HepG2 (cell line): ENCODE data around the gene ARPC3. TPM values are rescaled to one million over a fixed set of nuclear protein-coding genes. Genes with fewer than 3 reads are reported as not detected.

Experiments
- AHR ChIP-seq: IDR thresholded peaks from 2 replicates; pipeline ENCODE4 v1.6.1; 2018; ENCODE audit warnings: missing genetic modification reagents, missing compliant biosample characterization
- CHCHD3 ChIP-seq: sonication (generic); formaldehyde crosslinking; IDR thresholded peaks from 2 replicates; pipeline ENCODE4 v1.8.0; 2022; ENCODE audit warnings: mild to moderate bottlenecking, missing genetic modification reagents, moderate library complexity
- EEA1 ChIP-seq: sonication (generic); formaldehyde crosslinking; IDR thresholded peaks from 2 replicates; pipeline ENCODE4 v1.5.1; 2020; ENCODE audit warnings: mild to moderate bottlenecking, missing genetic modification reagents, borderline replicate concordance
- FOXA3 ChIP-seq: IDR thresholded peaks from 2 replicates; pipeline ENCODE4 v1.6.1; 2016; ENCODE audit warnings: missing genetic modification reagents, missing compliant biosample characterization
- GLI4 ChIP-seq: sonication (generic); formaldehyde crosslinking; IDR thresholded peaks from 2 replicates; pipeline ENCODE4 v1.5.1; 2020; ENCODE audit warnings: missing genetic modification reagents, mild to moderate bottlenecking, moderate library complexity, borderline replicate concordance
- JUN ChIP-seq: sonication (generic); formaldehyde crosslinking; IDR thresholded peaks from 2 replicates; pipeline ENCODE4 v1.4.0; 2020; ENCODE audit warnings: mild to moderate bottlenecking, missing genetic modification reagents
- MTF2 ChIP-seq: sonication (generic); formaldehyde crosslinking; IDR thresholded peaks from 2 replicates; pipeline ENCODE4 v1.5.0; 2020; ENCODE audit warnings: missing genetic modification reagents, borderline replicate concordance
- SIX1 ChIP-seq: sonication (generic); formaldehyde crosslinking; IDR thresholded peaks from 2 replicates; pipeline ENCODE4 v1.4.0; 2020; ENCODE audit warnings: missing genetic modification reagents, borderline replicate concordance
- TP53 ChIP-seq: sonication (generic); formaldehyde crosslinking; conservative IDR thresholded peaks from 2 replicates; pipeline ENCODE4 v1.4.0; 2020; ENCODE audit warnings: missing genetic modification reagents
- U2AF2 ChIP-seq: fragments of 200-400 bp; formaldehyde crosslinking; IDR thresholded peaks from 2 replicates; pipeline ENCODE4 v1.6.1; 2017; ENCODE audit warnings: low read depth, mild to moderate bottlenecking, low read length
- ZBTB7B ChIP-seq: sonication (generic); formaldehyde crosslinking; IDR thresholded peaks from 2 replicates; pipeline ENCODE4 v1.4.0; 2020; ENCODE audit warnings: missing genetic modification reagents
- ZNF10 ChIP-seq: sonication (generic); formaldehyde crosslinking; IDR thresholded peaks from 2 replicates; pipeline ENCODE4 v1.4.0; 2020; ENCODE audit warnings: mild to moderate bottlenecking, low read depth, missing genetic modification reagents, borderline replicate concordance
- ZNF672 ChIP-seq: sonication (generic); formaldehyde crosslinking; IDR thresholded peaks from 2 replicates; pipeline ENCODE4 v1.8.1; 2022; ENCODE audit warnings: missing genetic modification reagents
- ZNF678 ChIP-seq: sonication (generic); formaldehyde crosslinking; IDR thresholded peaks from 2 replicates; pipeline ENCODE4 v1.4.0; 2020; ENCODE audit warnings: mild to moderate bottlenecking, missing genetic modification reagents
- ZNF703 ChIP-seq: sonication (generic); formaldehyde crosslinking; IDR thresholded peaks from 2 replicates; pipeline ENCODE4 v1.5.1; 2020; ENCODE audit warnings: missing genetic modification reagents, mild to moderate bottlenecking, moderate library complexity, borderline replicate concordance
- ZNF766 ChIP-seq: sonication (generic); formaldehyde crosslinking; IDR thresholded peaks from 2 replicates; pipeline ENCODE4 v1.5.0; 2020; ENCODE audit warnings: missing genetic modification reagents, borderline replicate concordance
- ZNF883 ChIP-seq: sonication (generic); formaldehyde crosslinking; IDR thresholded peaks from 2 replicates; pipeline ENCODE4 v1.5.1; 2020; ENCODE audit warnings: mild to moderate bottlenecking, missing genetic modification reagents; ENCODE audit errors: not compliant biosample characterization
- polyA plus RNA-seq, 8 experiments: library from polyadenylated mRNA; depleted of rRNA in 3 of 8; stranded (reverse) in 7 of 8; unstranded in 1 of 8; fragments of >200 nt; fragmentation: Illumina TruSeq in 4 of 8; extraction: Trizol in 4 of 8; gene quantifications; 2 replicates each; pipeline versions ENCODE4 v1.2.1 to v1.2.3, GENCODE V29; 2011 to 2016; ENCODE audit warnings: low read depth in 4 of 8, missing spikeins in 1 of 8, mixed read lengths in 1 of 8; ENCODE audit not compliant: insufficient read depth in 1 of 8
- total RNA-seq, 5 experiments: library from RNA; depleted of rRNA; stranded (reverse); fragments of >200 nt; fragmentation: Illumina TruSeq; extraction: Trizol; gene quantifications; 2 replicates each; pipeline ENCODE4 v1.2.3, GENCODE V29; 2016; ENCODE audit warnings: low read depth in 1 of 5
- TF ChIP-seq, protein P1 (sequence below): sonication (generic); formaldehyde crosslinking; IDR thresholded peaks from 2 replicates; pipeline ENCODE4 v1.5.1; 2020; ENCODE audit warnings: missing genetic modification reagents, mild to moderate bottlenecking, borderline replicate concordance
- TF ChIP-seq, protein P2 (sequence below): IDR thresholded peaks from 2 replicates; pipeline ENCODE4 v1.6.1; 2012; ENCODE audit warnings: low read depth, low read length, improper control_type of control experiment
- TF ChIP-seq, protein P3 (sequence below): sonication (generic); formaldehyde crosslinking; IDR thresholded peaks from 2 replicates; pipeline ENCODE4 v1.5.0; 2020; ENCODE audit warnings: missing genetic modification reagents
- TF ChIP-seq, protein P4 (sequence below): sonication (generic); formaldehyde crosslinking; IDR thresholded peaks from 2 replicates; pipeline ENCODE4 v1.4.0; 2020; ENCODE audit warnings: mild to moderate bottlenecking, low read depth, missing genetic modification reagents
- TF ChIP-seq, protein P5 (sequence below): sonication (generic); formaldehyde crosslinking; IDR thresholded peaks from 2 replicates; pipeline ENCODE4 v1.8.0; 2022; ENCODE audit warnings: mild to moderate bottlenecking, missing genetic modification reagents, moderate library complexity

ARPC3 gene
- total and polyA plus RNA-seq, 2 of the 13 experiments (the other 11 are each of a cell fraction or from before 2014, with no cell fraction given), result 32.7 to 234 TPM

DNA sequence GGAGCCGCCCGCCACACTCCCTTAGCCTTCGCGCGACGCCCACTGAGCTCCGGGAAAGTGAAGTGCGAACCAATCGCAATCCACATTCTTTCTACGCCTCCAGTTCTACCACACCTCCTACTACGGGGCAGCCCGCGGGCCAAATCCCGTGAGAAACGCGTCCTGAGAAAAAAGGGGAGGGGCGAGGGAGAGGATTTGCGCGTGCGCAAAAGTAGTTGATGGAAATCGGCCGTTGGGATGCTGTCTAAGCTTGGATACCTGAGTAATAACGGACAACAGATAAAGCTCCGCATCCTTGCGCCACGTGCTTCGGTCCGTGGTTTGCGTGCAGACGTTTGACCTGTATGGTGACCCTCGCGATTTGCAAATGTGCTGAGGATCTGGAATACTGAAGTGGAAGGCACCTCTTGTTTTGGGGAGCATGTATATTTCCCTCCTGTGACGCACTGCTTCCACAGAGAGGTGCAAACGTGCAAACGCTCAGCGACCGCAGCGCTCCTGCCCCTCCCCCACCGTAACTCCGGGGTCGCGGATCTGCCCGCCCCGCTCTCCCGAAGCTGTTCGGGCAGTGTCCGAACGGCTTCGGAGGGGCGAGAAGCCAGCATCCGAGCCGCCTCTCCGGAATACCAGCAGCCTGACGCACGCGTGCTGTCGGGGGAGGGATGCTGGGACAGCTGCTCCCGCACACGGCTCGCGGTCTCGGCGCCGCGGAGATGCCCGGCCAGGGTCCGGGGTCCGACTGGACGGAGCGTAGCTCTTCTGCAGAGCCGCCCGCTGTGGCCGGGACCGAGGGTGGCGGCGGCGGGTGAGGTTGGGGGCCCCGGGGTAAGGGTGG lies 18.3 kb upstream of the ARPC3 start, which contains the start of the genes FAM216A and GPN3 (continued):
- TF ChIP-seq FOXA3 (CRISPR knock-in tag), result peak; percentile 54; the same call in 1 of the 2 replicates
- no peak for TF ChIP-seq ZNF883 (CRISPR knock-in tag)
- TF ChIP-seq TP53 (CRISPR knock-in tag), result peak; percentile 78; the same call in 1 of the 2 replicates
- TF ChIP-seq ZBTB7B, result no peak
- peak; percentile 23 for TF ChIP-seq ZNF678 (CRISPR knock-in tag)
- peak; percentile 44; the same call in 1 of the 2 replicates for TF ChIP-seq U2AF2
- no peak for TF ChIP-seq JUN
- TF ChIP-seq, protein P1, sequence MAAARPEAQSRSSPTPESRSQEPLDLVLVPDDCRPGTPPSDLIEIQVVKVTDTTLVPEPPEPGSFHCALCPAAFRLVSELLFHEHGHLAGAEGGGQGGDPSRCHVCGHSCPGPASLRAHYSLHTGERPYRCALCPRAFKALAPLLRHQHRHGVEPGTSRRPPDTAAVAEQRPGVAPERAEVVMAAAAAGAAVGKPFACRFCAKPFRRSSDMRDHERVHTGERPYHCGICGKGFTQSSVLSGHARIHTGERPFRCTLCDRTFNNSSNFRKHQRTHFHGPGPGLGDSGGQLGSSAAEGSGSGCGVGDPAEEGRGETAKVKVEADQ (CRISPR knock-in tag), result peak; percentile 69
- TF ChIP-seq, protein P2, sequence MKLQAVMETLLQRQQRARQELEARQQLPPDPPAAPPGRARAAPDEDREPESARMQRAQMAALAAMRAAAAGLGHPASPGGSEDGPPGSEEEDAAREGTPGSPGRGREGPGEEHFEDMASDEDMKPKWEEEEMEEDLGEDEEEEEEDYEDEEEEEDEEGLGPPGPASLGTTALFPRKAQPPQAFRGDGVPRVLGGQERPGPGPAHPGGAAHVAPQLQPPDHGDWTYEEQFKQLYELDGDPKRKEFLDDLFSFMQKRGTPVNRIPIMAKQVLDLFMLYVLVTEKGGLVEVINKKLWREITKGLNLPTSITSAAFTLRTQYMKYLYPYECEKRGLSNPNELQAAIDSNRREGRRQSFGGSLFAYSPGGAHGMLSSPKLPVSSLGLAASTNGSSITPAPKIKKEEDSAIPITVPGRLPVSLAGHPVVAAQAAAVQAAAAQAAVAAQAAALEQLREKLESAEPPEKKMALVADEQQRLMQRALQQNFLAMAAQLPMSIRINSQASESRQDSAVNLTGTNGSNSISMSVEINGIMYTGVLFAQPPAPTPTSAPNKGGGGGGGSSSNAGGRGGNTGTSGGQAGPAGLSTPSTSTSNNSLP, result no peak
- TF ChIP-seq ZNF672, result 0 out of 2 replicates have a peak, but pooled peaks have one; percentile 11
- TF ChIP-seq ZNF703 (CRISPR knock-in tag), result no peak; the same call in 1 of the 2 replicates
- TF ChIP-seq ZNF766 (CRISPR knock-in tag), result 0 out of 2 replicates have a peak, but pooled peaks have one; percentile 3
- TF ChIP-seq, protein P3, sequence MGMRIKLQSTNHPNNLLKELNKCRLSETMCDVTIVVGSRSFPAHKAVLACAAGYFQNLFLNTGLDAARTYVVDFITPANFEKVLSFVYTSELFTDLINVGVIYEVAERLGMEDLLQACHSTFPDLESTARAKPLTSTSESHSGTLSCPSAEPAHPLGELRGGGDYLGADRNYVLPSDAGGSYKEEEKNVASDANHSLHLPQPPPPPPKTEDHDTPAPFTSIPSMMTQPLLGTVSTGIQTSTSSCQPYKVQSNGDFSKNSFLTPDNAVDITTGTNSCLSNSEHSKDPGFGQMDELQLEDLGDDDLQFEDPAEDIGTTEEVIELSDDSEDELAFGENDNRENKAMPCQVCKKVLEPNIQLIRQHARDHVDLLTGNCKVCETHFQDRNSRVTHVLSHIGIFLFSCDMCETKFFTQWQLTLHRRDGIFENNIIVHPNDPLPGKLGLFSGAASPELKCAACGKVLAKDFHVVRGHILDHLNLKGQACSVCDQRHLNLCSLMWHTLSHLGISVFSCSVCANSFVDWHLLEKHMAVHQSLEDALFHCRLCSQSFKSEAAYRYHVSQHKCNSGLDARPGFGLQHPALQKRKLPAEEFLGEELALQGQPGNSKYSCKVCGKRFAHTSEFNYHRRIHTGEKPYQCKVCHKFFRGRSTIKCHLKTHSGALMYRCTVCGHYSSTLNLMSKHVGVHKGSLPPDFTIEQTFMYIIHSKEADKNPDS (CRISPR knock-in tag), result peak; percentile 96; the same call in 1 of the 2 replicates
- TF ChIP-seq, protein P4, sequence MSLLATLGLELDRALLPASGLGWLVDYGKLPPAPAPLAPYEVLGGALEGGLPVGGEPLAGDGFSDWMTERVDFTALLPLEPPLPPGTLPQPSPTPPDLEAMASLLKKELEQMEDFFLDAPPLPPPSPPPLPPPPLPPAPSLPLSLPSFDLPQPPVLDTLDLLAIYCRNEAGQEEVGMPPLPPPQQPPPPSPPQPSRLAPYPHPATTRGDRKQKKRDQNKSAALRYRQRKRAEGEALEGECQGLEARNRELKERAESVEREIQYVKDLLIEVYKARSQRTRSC (CRISPR knock-in tag), result no peak
- TF ChIP-seq ZNF10 (CRISPR knock-in tag), result no peak
- TF ChIP-seq GLI4 (CRISPR knock-in tag), result peak; percentile 80; the same call in 1 of the 2 replicates
- TF ChIP-seq EEA1 (CRISPR knock-in tag), result no peak; the same call in 1 of the 2 replicates
- TF ChIP-seq SIX1 (CRISPR knock-in tag), result no peak; the same call in 1 of the 2 replicates
- peak; percentile 26 for TF ChIP-seq AHR (CRISPR knock-in tag)
- TF ChIP-seq CHCHD3 (CRISPR knock-in tag), result peak; percentile 71; the same call in 1 of the 2 replicates
- TF ChIP-seq, protein P5, sequence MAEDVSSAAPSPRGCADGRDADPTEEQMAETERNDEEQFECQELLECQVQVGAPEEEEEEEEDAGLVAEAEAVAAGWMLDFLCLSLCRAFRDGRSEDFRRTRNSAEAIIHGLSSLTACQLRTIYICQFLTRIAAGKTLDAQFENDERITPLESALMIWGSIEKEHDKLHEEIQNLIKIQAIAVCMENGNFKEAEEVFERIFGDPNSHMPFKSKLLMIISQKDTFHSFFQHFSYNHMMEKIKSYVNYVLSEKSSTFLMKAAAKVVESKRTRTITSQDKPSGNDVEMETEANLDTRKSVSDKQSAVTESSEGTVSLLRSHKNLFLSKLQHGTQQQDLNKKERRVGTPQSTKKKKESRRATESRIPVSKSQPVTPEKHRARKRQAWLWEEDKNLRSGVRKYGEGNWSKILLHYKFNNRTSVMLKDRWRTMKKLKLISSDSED (CRISPR knock-in tag), result no peak
- peak; percentile 88; the same call in 1 of the 2 replicates for TF ChIP-seq MTF2 (CRISPR knock-in tag)
